Cardiac fibroblast (primary cell): ENCODE data around the gene TREML2.

Experiments used
- DNase-seq, 2 donors: peaks; one replicate each; pipeline versions ENCODE4 v3.0.0 to v3.0.0-alpha.2; 2010; ENCODE audit warnings: low read depth in 2 of 2
- H3K4me3 ChIP-seq, 2 donors: replicated peaks in 1 of 2; 1 replicate in 1 of 2; 2 replicates in 1 of 2; pipeline ENCODE4 v1.5.1; 2011; ENCODE audit warnings: low read depth in 2 of 2, low read length in 2 of 2, mild to moderate bottlenecking in 2 of 2, moderate library complexity in 1 of 2
- CTCF ChIP-seq: IDR thresholded peaks from one replicate; pipeline ENCODE4 v1.5.1; 2011; ENCODE audit warnings: low read depth, mild to moderate bottlenecking, low read length, inconsistent platforms

TREML2 gene

GRCh38 chr6:41160933-41161332 lies 40.0 kb downstream of the TREML2 start:
- TF ChIP-seq CTCF, result no peak
- H3K4me3 ChIP-seq, result no peak overlapping the region
- no peak for DNase-seq

DNA sequence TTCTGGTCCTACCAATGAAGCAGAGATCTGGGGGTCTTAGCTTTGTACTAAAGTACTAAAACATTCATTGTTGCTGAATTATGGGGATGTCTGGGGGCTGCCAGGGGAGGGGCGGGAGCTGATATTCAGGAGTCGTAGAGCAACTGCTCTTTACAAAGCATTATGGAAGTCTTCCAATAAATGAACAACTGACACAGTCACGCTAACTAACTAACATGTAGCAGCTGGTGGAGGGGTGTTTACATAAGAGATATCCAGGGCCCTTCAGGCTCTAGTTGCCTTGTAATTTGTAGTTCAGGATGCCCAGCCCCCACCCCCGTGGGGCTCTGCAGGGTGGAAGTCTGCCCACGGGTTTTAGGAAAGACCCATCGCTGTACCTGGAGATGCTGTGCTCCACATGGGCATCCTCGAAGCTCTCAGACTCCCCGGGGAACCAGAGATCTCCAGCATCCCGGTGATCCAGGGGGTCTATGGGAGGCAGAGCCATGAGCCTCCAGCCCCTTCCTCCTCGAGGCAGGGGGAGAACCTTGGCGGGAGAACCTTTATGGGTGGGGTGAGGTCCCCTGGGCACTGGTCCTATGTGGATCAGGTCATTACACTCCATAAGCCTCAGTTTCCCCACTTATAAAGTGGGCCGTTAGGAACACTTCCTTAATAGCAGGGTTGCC lies 41.4 kb downstream of the TREML2 start:
- DNase-seq, result peak in 1 of 2 donors; percentile 38
- H3K4me3 ChIP-seq, result no peak overlapping the region
- no peak for TF ChIP-seq CTCF

- TF ChIP-seq CTCF, result no peak
- H3K4me3 ChIP-seq, result no peak overlapping the region
- DNase-seq, result no peak
These were observed 43.6 kb downstream of the TREML2 start for GRCh38 chr6:41157323-41157722.

GRCh38 chr6:41156771-41157170 lies 44.2 kb downstream of the TREML2 start:
- H3K4me3 ChIP-seq, result no peak overlapping the region
- TF ChIP-seq CTCF, result no peak
- no peak for DNase-seq

DNA sequence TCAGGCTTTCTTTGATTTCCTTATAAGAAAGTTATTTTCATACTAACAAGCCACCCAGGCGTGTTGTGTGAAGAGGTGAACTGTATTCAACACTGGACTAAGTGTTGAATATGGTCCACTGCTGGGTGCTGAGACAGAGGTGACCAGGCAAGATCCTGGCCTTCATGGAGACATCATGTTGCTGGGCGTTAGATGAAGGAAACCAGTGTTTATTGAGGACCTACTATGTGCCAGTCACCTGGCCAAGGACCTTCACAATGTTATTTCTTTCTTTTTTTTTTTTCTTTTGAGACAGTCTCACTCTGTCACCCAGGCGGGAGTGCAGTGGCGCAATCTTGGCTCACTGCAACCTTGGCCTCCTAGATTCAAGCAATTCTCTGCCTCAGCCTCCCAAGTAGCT lies 44.9 kb downstream of the TREML2 start:
- no peak for DNase-seq
- no peak for TF ChIP-seq CTCF

DNA sequence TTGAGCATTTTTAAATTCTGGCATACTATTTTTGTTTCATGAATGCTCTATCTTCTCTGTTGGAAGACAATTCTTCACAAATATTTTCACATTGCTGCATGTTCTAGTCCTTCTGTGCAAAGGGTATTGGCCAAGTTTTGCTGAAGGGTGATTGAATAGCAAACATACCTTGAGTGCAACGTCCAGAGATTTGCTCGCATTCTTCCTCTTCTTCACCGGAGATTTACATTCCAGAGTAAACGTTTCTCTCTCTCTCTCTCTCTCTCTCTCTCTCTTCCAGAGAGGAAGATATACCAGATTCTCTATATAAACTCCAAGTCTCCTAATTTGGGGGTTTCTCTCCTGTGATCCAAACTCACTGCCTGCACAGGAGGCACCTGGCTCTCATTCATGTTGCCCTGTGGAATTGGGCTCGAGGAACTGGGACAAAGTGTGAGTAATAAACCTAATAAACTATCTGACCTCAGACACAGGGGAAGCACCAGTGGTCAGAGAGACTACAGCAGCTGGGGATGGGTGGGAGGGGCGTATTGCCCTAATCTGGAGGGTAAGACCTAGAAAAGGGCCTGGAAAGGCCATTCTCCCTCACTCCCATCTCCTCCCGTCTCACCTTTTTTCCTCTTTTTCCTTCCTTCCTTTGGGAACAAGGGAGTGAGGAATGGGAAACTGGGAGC lies 45.7 kb downstream of the TREML2 start:
- DNase-seq, result no peak
- no peak overlapping the region for H3K4me3 ChIP-seq
- no peak for TF ChIP-seq CTCF

More for the DNA sequence above, 44.9 kb downstream of the TREML2 start:
- no peak overlapping the region for H3K4me3 ChIP-seq
